HepG2 (cell line): ENCODE measurements around the gene PEAR1. TPM values are rescaled to one million over a fixed set of nuclear protein-coding genes. Genes with fewer than 3 reads are reported as not detected.

Source experiments
- ATAC-seq: fragments of 200-7000 bp; cut with Tn5 transposase; 3 replicates; pipeline ENCODE4 v1.9.1; 2020; ENCODE audit warnings: mild to moderate bottlenecking, moderate library complexity
- BruUV-seq: library from RNA; stranded (reverse); fragments of 400-500 nt; replicated peaks from 2 replicates; lab custom pipeline; 2021; lab: Mats Ljungman, UMichigan
- CTCF ChIA-PET: fragments of 300-600 bp; formaldehyde crosslinking; extraction: SDS; loops from one replicate; lab custom pipeline; 2021; ENCODE audit warnings: low total read pairs, inconsistent platforms, low intra/inter-chr PET ratio; lab: Yijun Ruan, JAX
- POLR2A ChIA-PET: fragments of 350-600 bp; sonication (Branson Sonifier 250); formaldehyde crosslinking; loops from one replicate; lab custom pipeline; 2020; ENCODE audit warnings: antibody characterized with exemption, inconsistent platforms; lab: Yijun Ruan, JAX
- DNase-seq: peaks from one replicate; pipeline ENCODE4 v3.0.0-alpha.2; 2015; ENCODE audit warnings: low spot score
- FAIRE-seq: peaks from 3 replicates; lab custom pipeline; 2011; peaks lifted over from hg19 to GRCh38; lab: Jason Lieb, UNC
- H2AFZ ChIP-seq: one replicate; pipeline ENCODE4 v1.6.1; 2011; ENCODE audit warnings: low read length, inconsistent platforms
- H3K27ac ChIP-seq: fragments of 300-600 bp; 3 replicates; pipeline ENCODE4 v1.8.0; 2011; ENCODE audit warnings: mixed run types, mild to moderate bottlenecking, mixed read lengths, low read length, inconsistent platforms; ENCODE audit not compliant: insufficient read depth; ENCODE audit errors: extremely low read length
- H3K27me3 ChIP-seq, 2 experiments: fragments of 200-600 bp in 1 of 2; 2 replicates in 1 of 2; 3 replicates in 1 of 2; pipeline versions ENCODE4 v1.6.0 to v1.8.0; 2011; ENCODE audit warnings: low read length in 2 of 2, mild to moderate bottlenecking in 2 of 2, moderate library complexity in 2 of 2, inconsistent platforms in 1 of 2; ENCODE audit not compliant: insufficient read depth in 2 of 2, control insufficient read depth in 1 of 2
- H3K36me3 ChIP-seq, 2 experiments: fragments of 200-600 bp in 1 of 2; replicated peaks in 1 of 2; 2 replicates in 1 of 2; 3 replicates in 1 of 2; pipeline versions ENCODE4 v1.5.1 to v1.8.0; 2011; ENCODE audit warnings: low read length in 2 of 2, inconsistent platforms in 1 of 2; ENCODE audit not compliant: insufficient read depth in 2 of 2, control insufficient read depth in 1 of 2
- H3K4me1 ChIP-seq: 2 replicates; pipeline ENCODE4 v1.5.1; 2012; ENCODE audit warnings: low read length, inconsistent platforms; ENCODE audit not compliant: insufficient read depth
- H3K4me2 ChIP-seq: 2 replicates; pipeline ENCODE4 v1.6.0; 2011; ENCODE audit warnings: low read depth, low read length, inconsistent platforms
- H3K4me3 ChIP-seq, 3 experiments: fragments of 200-600 bp in 1 of 3; sonication (generic), shearing (Covaris generic) in 1 of 3; replicated peaks in 1 of 3; 2 replicates each; pipeline ENCODE4 v1.5.1; 2011 to 2016; ENCODE audit warnings: low read length in 3 of 3, inconsistent platforms in 2 of 3, low read depth in 2 of 3, mild to moderate bottlenecking in 2 of 3, control low read depth in 1 of 3, mixed read lengths in 1 of 3; ENCODE audit not compliant: insufficient read depth in 1 of 3
- H3K79me2 ChIP-seq: one replicate; pipeline ENCODE4 v1.6.1; 2011; ENCODE audit warnings: low read length, inconsistent platforms; ENCODE audit not compliant: insufficient read depth
- H3K9ac ChIP-seq: 2 replicates; pipeline ENCODE4 v1.6.0; 2011; ENCODE audit warnings: mild to moderate bottlenecking, low read depth, low read length, inconsistent platforms; ENCODE audit not compliant: insufficient read depth
- H3K9me3 ChIP-seq: 2 replicates; pipeline ENCODE4 v1.5.1; 2012; ENCODE audit warnings: mild to moderate bottlenecking, low read length
- H4K20me1 ChIP-seq: 2 replicates; pipeline ENCODE4 v1.6.0; 2011; ENCODE audit warnings: inconsistent platforms, mild to moderate bottlenecking, low read length, moderate library complexity; ENCODE audit not compliant: insufficient read depth
- GTF3A ChIP-seq: sonication (generic); formaldehyde crosslinking; conservative IDR thresholded peaks from 2 replicates; pipeline ENCODE4 v1.4.0; 2020; ENCODE audit warnings: mild to moderate bottlenecking, missing genetic modification reagents
- KLF12 ChIP-seq: sonication (generic); formaldehyde crosslinking; IDR thresholded peaks from 2 replicates; pipeline ENCODE4 v1.4.0; 2020; ENCODE audit warnings: missing genetic modification reagents, borderline replicate concordance
- TRIM24 ChIP-seq: sonication (generic); formaldehyde crosslinking; IDR thresholded peaks from 2 replicates; pipeline ENCODE4 v1.8.0; 2022; ENCODE audit warnings: mild to moderate bottlenecking, missing genetic modification reagents
- ZNF3 ChIP-seq: IDR thresholded peaks from 2 replicates; pipeline ENCODE4 v1.7.0; 2017; ENCODE audit warnings: inconsistent platforms
- ZNF329 ChIP-seq: sonication (generic); formaldehyde crosslinking; IDR thresholded peaks from 2 replicates; pipeline ENCODE4 v1.9.0; 2021; ENCODE audit warnings: low read depth, mild to moderate bottlenecking, missing genetic modification reagents
- ZNF382 ChIP-seq: sonication (generic); formaldehyde crosslinking; IDR thresholded peaks from 2 replicates; pipeline ENCODE4 v1.5.0; 2020; ENCODE audit warnings: missing genetic modification reagents, mild to moderate bottlenecking, borderline replicate concordance
- ZNF550 ChIP-seq: sonication (generic); formaldehyde crosslinking; IDR thresholded peaks from 2 replicates; pipeline ENCODE4 v1.4.0; 2020; ENCODE audit warnings: mild to moderate bottlenecking, missing genetic modification reagents, borderline replicate concordance
- WGBS: methylation state at CpG from one replicate; pipeline ENCODE4 v1.1.6; 2017; ENCODE audit warnings: low lambda C conversion rate; 5-methylcytosine and 5-hydroxymethylcytosine counted together
- in situ Hi-C: cut with HindIII; loops from 2 replicates; pipeline ENCODE4 v1.10.0; 2017; ENCODE audit warnings: low pct_unique_long_range_greater_than_20kb; ENCODE audit not compliant: extremely low pct_ligation_motif_present
- intact Hi-C: fragments of 100-400 bp; cut with micrococcal nuclease; formaldehyde crosslinking; loops from one replicate; pipeline ENCODE4 v1.10.0; 2022; ENCODE audit not compliant: unreplicated experiment
- microRNA counts: library from miRNA; unstranded; fragments of <30 nt; microRNA quantifications from one replicate; lab custom pipeline; 2015
- microRNA-seq: library from miRNA; unstranded; fragments of <30 nt; microRNA quantifications from one replicate; pipeline ENCODE4, GENCODE V29; 2020
- polyA plus RNA-seq, 8 experiments: library from polyadenylated mRNA; depleted of rRNA in 3 of 8; stranded (reverse) in 7 of 8; unstranded in 1 of 8; fragments of >200 nt; fragmentation: Illumina TruSeq in 4 of 8; extraction: Trizol in 4 of 8; gene quantifications; 2 replicates each; pipeline versions ENCODE4 v1.2.1 to v1.2.3, GENCODE V29; 2011 to 2016; ENCODE audit warnings: low read depth in 4 of 8, missing spikeins in 1 of 8, mixed read lengths in 1 of 8; ENCODE audit not compliant: insufficient read depth in 1 of 8
- small RNA-seq, 3 experiments: library from RNA; depleted of rRNA; stranded (forward); fragments of <200 nt; gene quantifications; one replicate each; pipeline ENCODE3, GENCODE V24; 2012; ENCODE audit warnings: low read depth in 2 of 3, low replicate concordance in 1 of 3; ENCODE audit not compliant: insufficient read length in 3 of 3, insufficient read depth in 2 of 3
- total RNA-seq, 5 experiments: library from RNA; depleted of rRNA; stranded (reverse); fragments of >200 nt; fragmentation: Illumina TruSeq; extraction: Trizol; gene quantifications; 2 replicates each; pipeline ENCODE4 v1.2.3, GENCODE V29; 2016; ENCODE audit warnings: low read depth in 1 of 5
- TF ChIP-seq, protein P1 (sequence below): IDR thresholded peaks from 2 replicates; pipeline ENCODE4 v1.6.1; 2016

Gene PEAR1
- total and polyA plus RNA-seq, 2 of the 13 experiments (the other 11 are each of a cell fraction or from before 2014, with no cell fraction given), result 0.27 to 0.41 TPM

DNA sequence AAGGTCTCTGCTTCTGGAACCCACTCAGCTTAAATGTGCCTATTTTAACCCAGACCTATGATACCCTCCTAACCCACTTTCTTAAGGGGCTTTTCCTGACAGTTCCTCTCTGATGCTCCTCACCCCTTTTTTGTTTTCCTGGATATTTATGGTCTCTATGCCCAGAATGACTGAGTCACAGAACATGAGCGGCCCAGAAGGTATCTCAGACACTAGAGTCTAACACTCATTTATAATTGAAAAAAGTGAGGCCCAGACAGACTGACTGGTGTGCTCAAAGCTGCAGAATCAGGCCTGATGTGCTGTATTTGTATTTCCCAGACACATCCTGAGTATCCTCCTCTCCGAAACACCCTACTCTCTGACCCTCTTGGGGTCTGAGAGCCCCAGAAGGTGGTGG is 70.9 kb downstream of the PEAR1 start:
- FAIRE-seq, result no peak
- H2AFZ ChIP-seq, result no peak overlapping the region
- ChIA-PET CTCF (no interaction called here), POLR2A (no interaction called here)
- H3K9ac ChIP-seq, result no peak overlapping the region
- H3K79me2 ChIP-seq, result no peaks in the 10 kb centered on the region
- peaks cover 13 to 62% of the 10 kb centered on the region in 2 experiments for H3K36me3 ChIP-seq
- no peak overlapping the region for H3K4me3 ChIP-seq
- H3K27me3 ChIP-seq, result no peaks in the 10 kb centered on the region
- H3K4me1 ChIP-seq, result peaks cover 12% of the 10 kb centered on the region; the same call in 1 of the 2 replicates
- H4K20me1 ChIP-seq, result no peaks in the 10 kb centered on the region
- DNase-seq, result no peak
- WGBS, result 93% methylated on average over 2 of the region's 2 CpGs
- no TSS peak for BruUV-seq
- intact Hi-C loops (no loop called here), in situ Hi-C loops (no loop called here)
- no peak overlapping the region for H3K27ac ChIP-seq
- no peaks in the 10 kb centered on the region for H3K9me3 ChIP-seq
- no peak for TF ChIP-seq ZNF382 (CRISPR knock-in tag)
- no peak for TF ChIP-seq TRIM24 (CRISPR knock-in tag)
- TF ChIP-seq ZNF329 (CRISPR knock-in tag), result no peak
- TF ChIP-seq ZNF3 (CRISPR knock-in tag), result no peak
- no peak for TF ChIP-seq GTF3A (CRISPR knock-in tag)
- no peak for TF ChIP-seq ZNF550 (CRISPR knock-in tag)
- TF ChIP-seq, protein P1, sequence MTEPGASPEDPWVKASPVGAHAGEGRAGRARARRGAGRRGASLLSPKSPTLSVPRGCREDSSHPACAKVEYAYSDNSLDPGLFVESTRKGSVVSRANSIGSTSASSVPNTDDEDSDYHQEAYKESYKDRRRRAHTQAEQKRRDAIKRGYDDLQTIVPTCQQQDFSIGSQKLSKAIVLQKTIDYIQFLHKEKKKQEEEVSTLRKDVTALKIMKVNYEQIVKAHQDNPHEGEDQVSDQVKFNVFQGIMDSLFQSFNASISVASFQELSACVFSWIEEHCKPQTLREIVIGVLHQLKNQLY (CRISPR knock-in tag), result no peak
- no peak for TF ChIP-seq KLF12
- H3K4me2 ChIP-seq, result no peak overlapping the region
- no peak for ATAC-seq

MicroRNAs encoded within 50 kb of the gene (microRNA counts, 767-probe panel; counts per million panel counts)
- not detected for microRNA hsa-miR-765 (lab: Ali Mortazavi, UCI)

Small RNA genes lying within 50 kb of the gene (microRNA-seq; reads per million reads assigned to microRNA genes)
- gene MIR765, result 0.51 reads per million

Small RNA genes lying within 50 kb of the gene (small RNA-seq; reads per million reads assigned to genes)
- gene MIR765, result 0 to 0.33 (median 0) reads per million in 3 experiments

Other genes with a start within 250 kb of the PEAR1 start
- 12.7 and 16.6 TPM in 2 replicates for gene NES, start 216.3 kb upstream of the PEAR1 start, total RNA-seq (2016; rRNA removed; fragmentation: Illumina TruSeq; extraction: Trizol)
- gene NES, start 216.3 kb upstream of the PEAR1 start, polyA plus RNA-seq (2011; rRNA removed), result 1.7 and 2.5 TPM in 2 replicates
- gene CRABP2, start 188.1 kb upstream of the PEAR1 start, total RNA-seq (2016; rRNA removed; fragmentation: Illumina TruSeq; extraction: Trizol), result 0.21 and 0.60 TPM in 2 replicates
- gene CRABP2, start 188.1 kb upstream of the PEAR1 start, polyA plus RNA-seq (2011; rRNA removed), result 0.37 and 0.40 TPM in 2 replicates
- 8.1 and 11.9 TPM in 2 replicates for gene METTL25B, start 165.2 kb upstream of the PEAR1 start, total RNA-seq (2016; rRNA removed; fragmentation: Illumina TruSeq; extraction: Trizol)
- gene METTL25B, start 165.2 kb upstream of the PEAR1 start, polyA plus RNA-seq (2011; rRNA removed), result 24.0 and 26.3 TPM in 2 replicates
- 17.8 and 19.8 TPM in 2 replicates for gene ISG20L2, start 165.0 kb upstream of the PEAR1 start, total RNA-seq (2016; rRNA removed; fragmentation: Illumina TruSeq; extraction: Trizol)
- 21.3 and 22.8 TPM in 2 replicates for gene ISG20L2, start 165.0 kb upstream of the PEAR1 start, polyA plus RNA-seq (2011; rRNA removed)
- gene MRPL24, start 152.6 kb upstream of the PEAR1 start, total RNA-seq (2016; rRNA removed; fragmentation: Illumina TruSeq; extraction: Trizol), result 42.9 and 45.7 TPM in 2 replicates
- gene MRPL24, start 152.6 kb upstream of the PEAR1 start, polyA plus RNA-seq (2011; rRNA removed), result 37.7 and 38.1 TPM in 2 replicates
- 183 and 196 TPM in 2 replicates for gene HDGF, start 142.0 kb upstream of the PEAR1 start, total RNA-seq (2016; rRNA removed; fragmentation: Illumina TruSeq; extraction: Trizol)
- gene HDGF, start 142.0 kb upstream of the PEAR1 start, polyA plus RNA-seq (2011; rRNA removed), result 128 and 156 TPM in 2 replicates
- 24.2 and 26.8 TPM in 2 replicates for gene PRCC, start 126.2 kb upstream of the PEAR1 start, total RNA-seq (2016; rRNA removed; fragmentation: Illumina TruSeq; extraction: Trizol)
- gene PRCC, start 126.2 kb upstream of the PEAR1 start, polyA plus RNA-seq (2011; rRNA removed), result 40.5 and 46.3 TPM in 2 replicates
- gene SH2D2A, start 76.9 kb upstream of the PEAR1 start, total RNA-seq (2016; rRNA removed; fragmentation: Illumina TruSeq; extraction: Trizol), result 0.59 and 0.73 TPM in 2 replicates
- gene SH2D2A, start 76.9 kb upstream of the PEAR1 start, polyA plus RNA-seq (2011; rRNA removed), result 0.56 and 0.57 TPM in 2 replicates
- not detected in 2 replicates for gene INSRR, start 34.6 kb upstream of the PEAR1 start, total RNA-seq (2016; rRNA removed; fragmentation: Illumina TruSeq; extraction: Trizol)
- not detected in 2 replicates for gene INSRR, start 34.6 kb upstream of the PEAR1 start, polyA plus RNA-seq (2011; rRNA removed)
- not detected in 2 replicates for gene NTRK1, start 32.9 kb upstream of the PEAR1 start, total RNA-seq (2016; rRNA removed; fragmentation: Illumina TruSeq; extraction: Trizol)
- not detected in 2 replicates for gene NTRK1, start 32.9 kb upstream of the PEAR1 start, polyA plus RNA-seq (2011; rRNA removed)
- gene LRRC71, start 26.9 kb downstream of the PEAR1 start, total RNA-seq (2016; rRNA removed; fragmentation: Illumina TruSeq; extraction: Trizol), result not detected in 2 replicates
- not detected in 2 replicates for gene LRRC71, start 26.9 kb downstream of the PEAR1 start, polyA plus RNA-seq (2011; rRNA removed)
- gene ARHGEF11, start 152.0 kb downstream of the PEAR1 start, total RNA-seq (2016; rRNA removed; fragmentation: Illumina TruSeq; extraction: Trizol), result 16.0 and 21.2 TPM in 2 replicates
- 16.5 and 22.1 TPM in 2 replicates for gene ARHGEF11, start 152.0 kb downstream of the PEAR1 start, polyA plus RNA-seq (2011; rRNA removed)
- not detected in 2 replicates for gene ETV3L, start 206.1 kb downstream of the PEAR1 start, total RNA-seq (2016; rRNA removed; fragmentation: Illumina TruSeq; extraction: Trizol)
- gene ETV3L, start 206.1 kb downstream of the PEAR1 start, polyA plus RNA-seq (2011; rRNA removed), result not detected in 2 replicates
- 5.8 and 8.5 TPM in 2 replicates for gene ETV3, start 244.7 kb downstream of the PEAR1 start, total RNA-seq (2016; rRNA removed; fragmentation: Illumina TruSeq; extraction: Trizol)
- 4.2 and 4.6 TPM in 2 replicates for gene ETV3, start 244.7 kb downstream of the PEAR1 start, polyA plus RNA-seq (2011; rRNA removed)